Lung (tissue), 12 donors: ENCODE measurements around the gene JAM3. TPM values are rescaled to one million over a fixed set of nuclear protein-coding genes. Genes with fewer than 3 reads are reported as not detected.

Experiments
- ATAC-seq: fragments of 200-7000 bp; cut with Tn5 transposase; one replicate; pipeline ENCODE4 v1.9.1; 2020; ENCODE audit warnings: moderate number of reproducible peaks; ENCODE audit not compliant: insufficient read depth, low FRiP score
- DNase-seq, 3 donors: peaks; one replicate each; pipeline ENCODE4 v3.0.0-alpha.2; 2013 to 2017
- H3K27ac ChIP-seq, 2 donors: one replicate each; pipeline ENCODE4 v1.5.1; 2013; ENCODE audit warnings: mild to moderate bottlenecking in 2 of 2, moderate library complexity in 2 of 2, control low read depth in 1 of 2, inconsistent platforms in 1 of 2, low read depth in 1 of 2, low read length in 1 of 2
- H3K27me3 ChIP-seq, 3 donors: one replicate each; pipeline ENCODE4 v1.5.1; 2013; ENCODE audit warnings: low read length in 2 of 3; ENCODE audit not compliant: control insufficient read depth in 3 of 3, insufficient read depth in 3 of 3
- H3K36me3 ChIP-seq, 4 donors: one replicate each; pipeline ENCODE4 v1.5.1; 2013; ENCODE audit warnings: low read length in 4 of 4, mild to moderate bottlenecking in 1 of 4, moderate library complexity in 1 of 4; ENCODE audit not compliant: control insufficient read depth in 4 of 4, insufficient read depth in 4 of 4
- H3K4me1 ChIP-seq, 5 donors: one replicate each; pipeline ENCODE4 v1.5.1; 2013; ENCODE audit warnings: low read length in 5 of 5, mild to moderate bottlenecking in 2 of 5, moderate library complexity in 1 of 5; ENCODE audit not compliant: control insufficient read depth in 5 of 5, insufficient read depth in 5 of 5
- H3K4me3 ChIP-seq: one replicate; pipeline ENCODE4 v1.5.1; 2013; ENCODE audit warnings: mild to moderate bottlenecking, control low read depth, moderate library complexity
- H3K9ac ChIP-seq, 2 donors: one replicate each; pipeline ENCODE4 v1.5.1; 2013; ENCODE audit warnings: low read length in 2 of 2, control low read depth in 1 of 2; ENCODE audit not compliant: insufficient read depth in 1 of 2
- H3K9me3 ChIP-seq, 4 donors: one replicate each; pipeline ENCODE4 v1.5.1; 2013; ENCODE audit warnings: low read length in 3 of 4, mild to moderate bottlenecking in 1 of 4, moderate library complexity in 1 of 4; ENCODE audit not compliant: control insufficient read depth in 4 of 4, insufficient read depth in 3 of 4
- CTCF ChIP-seq: IDR thresholded peaks from 2 replicates; pipeline ENCODE4 v1.5.1; 2012; ENCODE audit warnings: mild to moderate bottlenecking; ENCODE audit errors: control extremely low read depth, extremely low read depth
- WGBS, 2 donors: extraction: QIAGEN DNeasy Blood & Tissue Kit; methylation state at CpG; one replicate each; pipeline ENCODE4 v1.1.7; 2013; 5-methylcytosine and 5-hydroxymethylcytosine counted together
- polyA plus RNA-seq, 2 donors: library from polyadenylated mRNA; stranded (reverse); fragments of 200-250 nt; gene quantifications; one replicate each; pipeline ENCODE4 v1.2.1, GENCODE V29; 2013
- total RNA-seq, 2 donors: library from RNA; depleted of rRNA in 1 of 2; stranded (reverse); fragments of >200 nt in 1 of 2; gene quantifications; one replicate each; pipeline ENCODE4 v1.2.1, GENCODE V29; 2014 to 2021
- donor health status: control.
- donor health status: control.
- donor health status: Bipolar disorder and iron deficiency.
- donor health status: healthy.
- donor health status: DM: yes; HTN: yes; CAD: no.

Gene JAM3
- total and polyA plus RNA-seq, 4 donors = 10.3 to 72.2 (median 23.6) TPM

GRCh38 chr11:134070342-134070845, 1.5 kb downstream of the JAM3 start:
- TF ChIP-seq CTCF = no peak
- Histone ChIP-seq H3K36me3 (no peaks in the 10 kb centered on the region), H3K27me3 (peaks cover 0 to 4% (median 0%) of the 10 kb centered on the region in 3 donors), H3K9me3 (no peaks in the 10 kb centered on the region), H3K4me1 (peaks cover 3 to 8% (median 4%) of the 10 kb centered on the region in 5 donors), H3K4me3 (no peak overlapping the region), H3K9ac (no peak overlapping the region), H3K27ac (no peak overlapping the region)
- DNase-seq (no peak), ATAC-seq (no peak)
- WGBS, 2 donors = 73 to 75% methylated on average over 6 of the region's 6 CpGs

GRCh38 chr11:134071306-134071705, 2.4 kb downstream of the JAM3 start:
- H3K4me1 ChIP-seq = peaks cover 3 to 8% (median 4%) of the 10 kb centered on the region in 5 donors
- 77 to 80% methylated on average over 3 of the region's 3 CpGs for WGBS, 2 donors
- no peak overlapping the region for H3K9ac ChIP-seq
- ATAC-seq (no peak), DNase-seq (no peak)
- TF ChIP-seq CTCF = no peak
- H3K27ac ChIP-seq = no peak overlapping the region
- no peak overlapping the region for H3K4me3 ChIP-seq
- H3K36me3 ChIP-seq = no peaks in the 10 kb centered on the region
- no peaks in the 10 kb centered on the region for H3K27me3 ChIP-seq
- no peaks in the 10 kb centered on the region for H3K9me3 ChIP-seq

GRCh38 chr11:134071766-134072402, 3.0 kb downstream of the JAM3 start:
- H3K4me1 ChIP-seq = peaks cover 3 to 8% (median 4%) of the 10 kb centered on the region in 5 donors
- no peak overlapping the region for H3K27ac ChIP-seq
- H3K36me3 ChIP-seq = no peaks in the 10 kb centered on the region
- ATAC-seq = no peak
- H3K9ac ChIP-seq = no peak overlapping the region
- no peaks in the 10 kb centered on the region for H3K9me3 ChIP-seq
- no peak for TF ChIP-seq CTCF
- WGBS, 2 donors = 89 to 95% methylated on average over 3 of the region's 3 CpGs
- no peak overlapping the region for H3K4me3 ChIP-seq
- DNase-seq = no peak
- H3K27me3 ChIP-seq = no peaks in the 10 kb centered on the region
